Skeletal muscle cell (primary cell): ENCODE data around the gene EPHA3.

Experiments
- DNase-seq: peaks from one replicate; pipeline ENCODE4 v3.0.0-alpha.2; 2010; ENCODE audit warnings: low read depth
- H3K4me3 ChIP-seq: 2 replicates; pipeline ENCODE4 v1.5.1; 2011; ENCODE audit warnings: low read depth, mild to moderate bottlenecking, control low read depth, low read length, moderate library complexity

The EPHA3 gene

GRCh38 chr3:89494734-89495133 lies 387.3 kb downstream of the EPHA3 start:
- no peak overlapping the region for H3K4me3 ChIP-seq
- no peak for DNase-seq

- H3K4me3 ChIP-seq: no peak overlapping the region
- no peak for DNase-seq
These were observed 396.5 kb downstream of the EPHA3 start for GRCh38 chr3:89503891-89504391.

GRCh38 chr3:89504432-89504831 lies 397.0 kb downstream of the EPHA3 start:
- no peak for DNase-seq
- H3K4me3 ChIP-seq: no peak overlapping the region

GRCh38 chr3:89506462-89507103 lies 399.2 kb downstream of the EPHA3 start:
- DNase-seq: no peak
- H3K4me3 ChIP-seq: no peak overlapping the region

GRCh38 chr3:89521328-89521727 lies 413.9 kb downstream of the EPHA3 start:
- no peak overlapping the region for H3K4me3 ChIP-seq
- DNase-seq: peak; percentile 52

GRCh38 chr3:89522155-89522554 lies 414.7 kb downstream of the EPHA3 start:
- no peak for DNase-seq
- H3K4me3 ChIP-seq: no peak overlapping the region

- H3K4me3 ChIP-seq: no peak overlapping the region
- DNase-seq: no peak
These were observed 418.2 kb downstream of the EPHA3 start for GRCh38 chr3:89525609-89526008.

- DNase-seq: no peak
- H3K4me3 ChIP-seq: no peak overlapping the region
These were observed 420.4 kb downstream of the EPHA3 start for GRCh38 chr3:89527736-89528305.
